ENCODE measurements around the gene PCBD2. TPM values are rescaled to one million over a fixed set of nuclear protein-coding genes. Genes with fewer than 3 reads are reported as not detected.

PCBD2 gene
- total and polyA plus RNA-seq, 4 donors, result 5.9 to 12.8 (median 10.3) TPM

DNA sequence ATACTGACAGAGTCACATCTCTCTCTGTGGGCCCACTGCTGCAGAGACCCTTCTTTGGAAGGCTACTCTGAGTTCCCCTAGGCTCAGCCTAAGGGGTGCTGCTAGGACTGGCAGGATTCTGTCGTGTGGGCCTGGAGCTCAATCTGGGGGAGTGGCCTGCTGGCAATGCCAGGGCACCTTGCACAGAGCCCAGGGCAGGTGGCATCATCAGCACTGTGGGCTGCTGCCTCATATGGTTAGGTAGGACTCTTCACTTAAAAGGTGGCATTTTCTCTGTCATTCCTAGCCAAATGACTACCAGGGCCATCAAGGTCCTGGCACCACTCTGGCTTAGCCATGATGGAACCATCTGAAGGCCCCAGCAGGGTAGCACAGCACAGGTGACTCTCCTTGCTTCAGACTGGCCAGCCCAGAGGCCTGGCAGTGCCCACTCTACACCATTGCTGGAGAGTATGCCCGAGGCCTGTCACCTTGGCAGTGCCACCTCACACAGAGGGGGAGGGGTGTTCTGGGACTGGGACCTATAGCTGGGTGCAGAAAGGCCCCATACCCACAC lies 107.2 kb downstream of the PCBD2 start (continued):
- TF ChIP-seq, protein P1, sequence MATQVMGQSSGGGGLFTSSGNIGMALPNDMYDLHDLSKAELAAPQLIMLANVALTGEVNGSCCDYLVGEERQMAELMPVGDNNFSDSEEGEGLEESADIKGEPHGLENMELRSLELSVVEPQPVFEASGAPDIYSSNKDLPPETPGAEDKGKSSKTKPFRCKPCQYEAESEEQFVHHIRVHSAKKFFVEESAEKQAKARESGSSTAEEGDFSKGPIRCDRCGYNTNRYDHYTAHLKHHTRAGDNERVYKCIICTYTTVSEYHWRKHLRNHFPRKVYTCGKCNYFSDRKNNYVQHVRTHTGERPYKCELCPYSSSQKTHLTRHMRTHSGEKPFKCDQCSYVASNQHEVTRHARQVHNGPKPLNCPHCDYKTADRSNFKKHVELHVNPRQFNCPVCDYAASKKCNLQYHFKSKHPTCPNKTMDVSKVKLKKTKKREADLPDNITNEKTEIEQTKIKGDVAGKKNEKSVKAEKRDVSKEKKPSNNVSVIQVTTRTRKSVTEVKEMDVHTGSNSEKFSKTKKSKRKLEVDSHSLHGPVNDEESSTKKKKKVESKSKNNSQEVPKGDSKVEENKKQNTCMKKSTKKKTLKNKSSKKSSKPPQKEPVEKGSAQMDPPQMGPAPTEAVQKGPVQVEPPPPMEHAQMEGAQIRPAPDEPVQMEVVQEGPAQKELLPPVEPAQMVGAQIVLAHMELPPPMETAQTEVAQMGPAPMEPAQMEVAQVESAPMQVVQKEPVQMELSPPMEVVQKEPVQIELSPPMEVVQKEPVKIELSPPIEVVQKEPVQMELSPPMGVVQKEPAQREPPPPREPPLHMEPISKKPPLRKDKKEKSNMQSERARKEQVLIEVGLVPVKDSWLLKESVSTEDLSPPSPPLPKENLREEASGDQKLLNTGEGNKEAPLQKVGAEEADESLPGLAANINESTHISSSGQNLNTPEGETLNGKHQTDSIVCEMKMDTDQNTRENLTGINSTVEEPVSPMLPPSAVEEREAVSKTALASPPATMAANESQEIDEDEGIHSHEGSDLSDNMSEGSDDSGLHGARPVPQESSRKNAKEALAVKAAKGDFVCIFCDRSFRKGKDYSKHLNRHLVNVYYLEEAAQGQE (IDR thresholded peaks at IDR 0.05), result no peak
- TF ChIP-seq, protein P2, sequence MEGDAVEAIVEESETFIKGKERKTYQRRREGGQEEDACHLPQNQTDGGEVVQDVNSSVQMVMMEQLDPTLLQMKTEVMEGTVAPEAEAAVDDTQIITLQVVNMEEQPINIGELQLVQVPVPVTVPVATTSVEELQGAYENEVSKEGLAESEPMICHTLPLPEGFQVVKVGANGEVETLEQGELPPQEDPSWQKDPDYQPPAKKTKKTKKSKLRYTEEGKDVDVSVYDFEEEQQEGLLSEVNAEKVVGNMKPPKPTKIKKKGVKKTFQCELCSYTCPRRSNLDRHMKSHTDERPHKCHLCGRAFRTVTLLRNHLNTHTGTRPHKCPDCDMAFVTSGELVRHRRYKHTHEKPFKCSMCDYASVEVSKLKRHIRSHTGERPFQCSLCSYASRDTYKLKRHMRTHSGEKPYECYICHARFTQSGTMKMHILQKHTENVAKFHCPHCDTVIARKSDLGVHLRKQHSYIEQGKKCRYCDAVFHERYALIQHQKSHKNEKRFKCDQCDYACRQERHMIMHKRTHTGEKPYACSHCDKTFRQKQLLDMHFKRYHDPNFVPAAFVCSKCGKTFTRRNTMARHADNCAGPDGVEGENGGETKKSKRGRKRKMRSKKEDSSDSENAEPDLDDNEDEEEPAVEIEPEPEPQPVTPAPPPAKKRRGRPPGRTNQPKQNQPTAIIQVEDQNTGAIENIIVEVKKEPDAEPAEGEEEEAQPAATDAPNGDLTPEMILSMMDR (IDR thresholded peaks at IDR 0.05; ENCODE audit: low read depth, low read length, missing input control), result no peak
- no peak for TF ChIP-seq NR2F2 (IDR thresholded peaks at IDR 0.05)
- no peak for TF ChIP-seq HNF4G (IDR thresholded peaks at IDR 0.05)
- no peak for TF ChIP-seq FOXA1 (IDR thresholded peaks at IDR 0.05)

Small RNA genes lying within 50 kb of the gene (small RNA-seq; reads per million reads assigned to genes)
- not detected for gene MIR4461
- not detected for gene MTND3P25
- not detected for gene MTND4LP30

Other genes with a start within 250 kb of the PCBD2 start
- gene CAMLG, start 166.6 kb upstream of the PCBD2 start, total RNA-seq, result 1 to 10 TPM; 5.2 to 9.2 TPM
- 10 to 100 TPM; 10.3 to 17.0 TPM for gene CAMLG, start 166.6 kb upstream of the PCBD2 start, polyA plus RNA-seq
- gene DDX46, start 146.4 kb upstream of the PCBD2 start, total RNA-seq, result 10 to 100 TPM; 16.3 to 24.3 TPM
- 10 to 100 TPM; 11.2 to 15.7 TPM for gene DDX46, start 146.4 kb upstream of the PCBD2 start, polyA plus RNA-seq
- gene C5orf24, start 59.2 kb upstream of the PCBD2 start, total RNA-seq, result 10 to 100 TPM; 21.5 to 48.9 TPM
- 10 to 100 TPM; 14.5 to 25.3 TPM for gene C5orf24, start 59.2 kb upstream of the PCBD2 start, polyA plus RNA-seq
- gene TXNDC15, start 30.8 kb upstream of the PCBD2 start, total RNA-seq, result 10 to 100 TPM; 35.3 to 53.1 TPM
- 10 to 100 TPM; 29.3 to 53.0 TPM for gene TXNDC15, start 30.8 kb upstream of the PCBD2 start, polyA plus RNA-seq
- gene CATSPER3, start 62.8 kb downstream of the PCBD2 start, total RNA-seq, result under 1 TPM; 0.28 to 0.33 TPM
- under 1 TPM; 0.35 to 0.37 TPM for gene CATSPER3, start 62.8 kb downstream of the PCBD2 start, polyA plus RNA-seq
- not detected for gene PITX1, start 129.1 kb downstream of the PCBD2 start, total RNA-seq
- under 1 TPM in 1 of 2 donors, not detected in 1; 0.02 TPM for gene PITX1, start 129.1 kb downstream of the PCBD2 start, polyA plus RNA-seq

Data from liver (tissue), 6 donors.